Duodenal mucosa (tissue), 2 donors: ENCODE measurements around the gene FUBP1.
A peak's percentile ranks its signal among the peaks of the same experiment; 100 is the strongest.
"Not testable (repeated sequence)": the region's sequence is repeated elsewhere in the genome, so short reads cannot be mapped to it uniquely, and the experiment has no call there.

Experiments used
- H3K27ac ChIP-seq: one replicate; pipeline ENCODE4 v1.7.0; 2013; ENCODE audit warnings: low read depth, low read length
- H3K27me3 ChIP-seq, 2 donors: one replicate each; pipeline ENCODE4 v1.7.0; 2013; ENCODE audit warnings: low read length in 2 of 2, control low read depth in 1 of 2; ENCODE audit not compliant: insufficient read depth in 2 of 2, control insufficient read depth in 1 of 2
- H3K36me3 ChIP-seq, 2 donors: one replicate each; pipeline ENCODE4 v1.7.0; 2013; ENCODE audit warnings: low read length in 2 of 2, control low read depth in 1 of 2; ENCODE audit not compliant: insufficient read depth in 2 of 2, control insufficient read depth in 1 of 2
- H3K4me1 ChIP-seq, 2 donors: one replicate each; pipeline ENCODE4 v1.7.0; 2013; ENCODE audit warnings: low read length in 2 of 2, control low read depth in 1 of 2; ENCODE audit not compliant: insufficient read depth in 2 of 2, control insufficient read depth in 1 of 2
- H3K4me3 ChIP-seq, 2 donors: one replicate each; pipeline ENCODE4 v1.7.0; 2013; ENCODE audit warnings: low read length in 2 of 2, low read depth in 1 of 2
- H3K9ac ChIP-seq, 2 donors: one replicate each; pipeline ENCODE4 v1.7.0; 2013; ENCODE audit warnings: low read length in 2 of 2, low read depth in 1 of 2
- H3K9me3 ChIP-seq, 2 donors: one replicate each; pipeline ENCODE4 v1.7.0; 2013; ENCODE audit warnings: low read length in 2 of 2, control low read depth in 1 of 2; ENCODE audit not compliant: control insufficient read depth in 1 of 2

The FUBP1 gene

DNA sequence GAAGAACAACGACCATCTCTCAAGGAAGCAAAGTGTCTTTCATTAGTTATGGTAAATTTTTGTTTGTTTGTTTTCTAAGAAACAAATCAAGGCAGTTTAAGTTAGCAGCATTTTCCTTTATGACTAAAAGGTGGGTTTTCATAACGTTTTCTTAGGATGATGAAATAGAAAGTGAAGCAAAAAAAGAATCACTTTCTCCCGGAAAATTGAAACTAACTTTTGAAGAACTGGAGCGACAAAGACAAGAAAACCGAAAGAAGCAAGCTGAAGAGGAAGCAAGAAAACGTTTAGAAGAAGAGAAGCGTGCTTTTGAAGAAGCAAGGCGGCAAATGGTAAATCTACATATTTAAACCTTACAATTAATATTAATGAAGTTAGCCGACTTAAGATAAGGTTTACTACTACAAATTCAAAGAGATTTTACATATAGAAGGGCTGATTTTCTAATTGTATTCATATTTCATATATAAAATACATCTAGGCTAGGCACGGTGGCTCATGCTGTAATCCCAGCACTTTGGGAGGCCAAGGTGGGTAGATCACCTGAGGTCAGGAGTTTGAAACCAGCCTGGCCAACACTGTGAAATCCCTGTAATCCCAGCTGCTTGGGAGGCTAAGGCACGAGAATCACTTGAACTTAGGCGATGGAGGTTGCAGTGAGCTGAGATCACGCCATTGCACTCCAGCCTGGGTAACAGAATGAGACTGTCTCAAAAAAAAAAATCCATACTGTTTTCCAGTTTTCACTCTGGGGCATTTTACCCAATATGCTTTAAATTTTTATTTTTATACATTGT lies 52.1 kb downstream of the FUBP1 start:
- Histone ChIP-seq H3K9me3 (no peaks in the 10 kb centered on the region), H3K4me1 (no peaks in the 10 kb centered on the region), H3K27me3 (no peaks in the 10 kb centered on the region), H3K9ac (peak overlapping the region; percentile 18 to 43), H3K36me3 (no peaks in the 10 kb centered on the region), H3K27ac (no peak overlapping the region), H3K4me3 (peak overlapping the region; percentile 43 to 66)

DNA sequence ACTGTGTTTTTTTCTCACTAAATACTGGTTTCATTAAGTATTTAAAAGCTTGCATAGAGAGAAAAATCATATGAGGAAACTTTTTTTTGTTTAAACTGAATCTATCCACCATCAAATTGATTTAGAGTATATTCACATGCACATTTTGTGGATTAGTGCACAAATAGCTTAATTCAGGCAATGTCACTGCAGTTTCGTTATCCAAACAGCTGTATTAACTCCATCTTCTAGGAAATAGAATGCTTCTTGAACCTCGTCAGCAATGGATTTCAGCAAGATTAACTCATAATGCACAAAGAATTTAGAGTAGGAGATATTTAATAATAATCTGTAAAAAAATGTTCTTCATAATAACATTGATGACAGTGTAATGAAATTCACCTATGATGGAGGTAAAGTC lies 52.9 kb downstream of the FUBP1 start:
- Histone ChIP-seq H3K4me3 (no peak overlapping the region), H3K36me3 (no peaks in the 10 kb centered on the region), H3K9me3 (no peaks in the 10 kb centered on the region), H3K4me1 (no peaks in the 10 kb centered on the region), H3K9ac (no peak overlapping the region), H3K27me3 (no peaks in the 10 kb centered on the region), H3K27ac (no peak overlapping the region)

DNA sequence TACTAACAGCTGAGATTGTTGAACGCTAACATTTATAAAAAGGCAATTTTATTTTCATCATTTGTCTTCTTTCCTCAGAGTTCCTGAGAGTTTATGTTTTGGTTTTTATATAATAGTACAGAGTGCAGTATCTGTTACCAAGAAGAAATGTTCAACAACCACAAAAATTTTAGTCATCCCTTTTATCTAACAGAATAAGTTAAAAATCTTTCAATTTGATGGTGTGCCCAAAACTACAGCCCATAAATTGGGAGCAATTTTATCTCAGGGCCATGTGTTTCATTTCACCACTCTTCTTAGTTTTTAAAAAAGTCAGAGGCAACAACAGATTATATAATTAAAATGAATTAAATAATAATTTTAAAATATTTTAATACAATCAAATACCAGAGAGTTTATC lies 53.4 kb downstream of the FUBP1 start:
- Histone ChIP-seq H3K9ac (no peak overlapping the region), H3K36me3 (no peaks in the 10 kb centered on the region), H3K27ac (no peak overlapping the region), H3K27me3 (no peaks in the 10 kb centered on the region), H3K9me3 (no peaks in the 10 kb centered on the region), H3K4me1 (no peaks in the 10 kb centered on the region), H3K4me3 (no peak overlapping the region)

DNA sequence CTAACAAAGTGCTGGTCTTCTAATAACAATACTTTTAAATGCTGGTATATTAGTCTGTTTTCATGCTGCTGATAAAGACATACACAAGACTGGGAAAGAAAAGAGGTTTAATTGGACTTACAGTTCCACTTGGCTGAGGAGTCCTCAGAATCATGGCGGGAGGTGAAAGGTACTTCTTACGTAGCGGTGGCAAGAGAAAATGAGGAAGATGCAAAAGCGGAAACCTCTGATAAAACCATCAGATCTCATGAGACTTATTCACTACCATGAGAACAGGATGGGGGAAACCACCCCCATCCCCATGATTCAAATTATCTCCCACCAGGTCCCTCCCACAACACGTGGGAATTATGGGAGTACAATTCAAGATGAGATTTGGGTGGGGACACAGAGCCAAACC lies 60.0 kb downstream of the FUBP1 start:
- not testable (repeated sequence) for H3K9ac ChIP-seq, H3K27me3 ChIP-seq, H3K36me3 ChIP-seq, H3K27ac ChIP-seq, H3K4me1 ChIP-seq, H3K4me3 ChIP-seq, H3K9me3 ChIP-seq

- no peaks in the 10 kb centered on the region for H3K27me3 ChIP-seq
- H3K36me3 ChIP-seq = no peaks in the 10 kb centered on the region
- no peak overlapping the region for H3K27ac ChIP-seq
- H3K4me3 ChIP-seq = no peak overlapping the region
- H3K9me3 ChIP-seq = no peaks in the 10 kb centered on the region
- H3K9ac ChIP-seq = no peak overlapping the region
- no peaks in the 10 kb centered on the region for H3K4me1 ChIP-seq
Measured at GRCh38 chr1:77910116-77910515, 68.8 kb downstream of the FUBP1 start.

- Histone ChIP-seq H3K27me3 (no peaks in the 10 kb centered on the region), H3K27ac (no peak overlapping the region), H3K4me1 (no peaks in the 10 kb centered on the region)
Measured at GRCh38 chr1:77906624-77907023, 72.2 kb downstream of the FUBP1 start.

DNA sequence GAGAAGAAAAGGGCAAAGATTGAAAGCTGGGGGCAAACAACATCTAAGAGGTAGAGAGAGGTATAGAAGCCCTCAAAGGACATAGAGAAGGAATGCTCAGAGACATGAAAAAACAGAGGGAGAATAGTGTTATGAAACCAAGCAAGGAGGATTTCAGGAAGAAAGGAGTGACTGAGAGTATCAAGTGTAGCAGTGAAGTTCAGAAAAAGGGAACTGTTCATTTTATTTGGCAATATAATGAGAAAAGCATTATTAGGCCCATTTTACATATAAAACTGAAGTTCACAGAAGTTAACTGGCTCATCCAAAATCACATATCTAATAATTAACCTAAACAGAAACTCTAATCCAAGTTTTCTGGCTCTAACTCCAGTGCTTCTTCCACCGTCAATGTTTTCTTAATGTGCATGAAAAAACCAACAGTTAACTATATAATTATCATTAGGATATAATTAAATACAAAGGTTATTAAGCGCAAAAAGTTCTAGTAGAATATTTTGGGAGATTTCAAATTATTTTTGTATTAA lies 72.8 kb downstream of the FUBP1 start:
- Histone ChIP-seq H3K4me3 (no peak overlapping the region), H3K36me3 (no peaks in the 10 kb centered on the region), H3K9ac (no peak overlapping the region), H3K27ac (no peak overlapping the region), H3K4me1 (no peaks in the 10 kb centered on the region), H3K27me3 (no peaks in the 10 kb centered on the region), H3K9me3 (no peaks in the 10 kb centered on the region)

More at GRCh38 chr1:77906624-77907023, 72.2 kb downstream of the FUBP1 start:
- Histone ChIP-seq H3K4me3 (no peak overlapping the region), H3K36me3 (no peaks in the 10 kb centered on the region), H3K9ac (no peak overlapping the region), H3K9me3 (no peaks in the 10 kb centered on the region)

DNA sequence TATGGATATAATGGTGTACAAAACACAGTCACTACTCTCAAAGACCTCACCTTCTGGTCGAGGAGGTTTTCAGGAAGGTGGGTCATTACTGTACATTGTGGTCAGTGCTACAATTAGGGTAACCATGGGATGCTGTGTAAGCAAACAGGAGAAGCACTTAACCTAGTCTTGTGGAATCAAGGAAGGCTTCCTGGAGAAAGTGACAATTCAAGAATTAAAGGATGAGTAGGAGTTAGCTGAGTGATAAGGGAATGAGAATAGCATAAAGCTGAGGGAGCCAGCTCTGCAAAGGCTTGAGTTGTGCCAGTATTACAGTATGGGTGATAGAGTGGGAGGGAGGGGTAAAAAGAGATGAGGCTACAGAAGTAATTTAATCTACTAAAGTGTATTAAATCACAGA lies 73.3 kb downstream of the FUBP1 start:
- Histone ChIP-seq H3K27me3 (no peaks in the 10 kb centered on the region), H3K9me3 (no peaks in the 10 kb centered on the region), H3K9ac (no peak overlapping the region), H3K36me3 (no peaks in the 10 kb centered on the region), H3K4me3 (no peak overlapping the region), H3K4me1 (no peaks in the 10 kb centered on the region), H3K27ac (no peak overlapping the region)

GRCh38 chr1:77900687-77901293 lies 78.1 kb downstream of the FUBP1 start:
- H3K27ac ChIP-seq = no peak overlapping the region
- H3K4me1 ChIP-seq = no peaks in the 10 kb centered on the region
- no peak overlapping the region for H3K4me3 ChIP-seq
- no peak overlapping the region for H3K9ac ChIP-seq
- no peaks in the 10 kb centered on the region for H3K9me3 ChIP-seq
- H3K27me3 ChIP-seq = no peaks in the 10 kb centered on the region
- no peaks in the 10 kb centered on the region for H3K36me3 ChIP-seq

DNA sequence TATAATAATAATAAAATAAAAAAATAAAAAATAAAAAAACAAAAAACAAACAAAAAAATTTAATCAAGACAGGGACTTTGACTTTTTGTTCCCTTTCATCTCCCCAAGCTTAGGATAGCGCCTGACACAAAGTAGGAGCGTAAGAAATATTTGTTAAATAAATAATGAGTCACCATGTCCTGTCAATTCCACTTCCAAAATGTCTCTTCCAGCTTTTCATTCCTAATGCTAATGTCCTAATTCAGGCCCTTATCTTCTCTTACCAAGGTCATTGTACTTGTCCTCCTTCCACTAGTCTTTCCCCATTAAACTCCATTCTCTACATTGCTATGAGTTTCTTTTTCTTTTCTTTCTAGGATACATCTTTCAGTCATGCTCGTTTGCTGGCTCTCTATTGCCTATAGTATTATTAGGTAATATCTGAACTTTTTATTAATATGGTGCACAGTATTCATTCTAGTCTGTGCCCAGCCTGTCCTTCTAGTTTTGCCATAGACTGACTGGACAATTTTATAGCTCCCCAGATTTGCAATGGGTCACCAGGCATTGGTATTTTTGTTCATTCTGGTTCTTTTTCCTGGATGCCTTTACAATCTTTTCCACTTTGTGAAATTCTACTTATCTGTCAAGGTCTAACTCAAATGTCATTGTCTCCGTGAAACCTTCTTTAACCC lies 79.1 kb downstream of the FUBP1 start:
- Histone ChIP-seq H3K27ac (no peak overlapping the region), H3K27me3 (no peaks in the 10 kb centered on the region), H3K36me3 (no peaks in the 10 kb centered on the region), H3K4me1 (no peaks in the 10 kb centered on the region), H3K9me3 (no peaks in the 10 kb centered on the region), H3K9ac (no peak overlapping the region), H3K4me3 (no peak overlapping the region)
